ENCODE measurements around the gene ASB6.

The ASB6 gene, protein sequence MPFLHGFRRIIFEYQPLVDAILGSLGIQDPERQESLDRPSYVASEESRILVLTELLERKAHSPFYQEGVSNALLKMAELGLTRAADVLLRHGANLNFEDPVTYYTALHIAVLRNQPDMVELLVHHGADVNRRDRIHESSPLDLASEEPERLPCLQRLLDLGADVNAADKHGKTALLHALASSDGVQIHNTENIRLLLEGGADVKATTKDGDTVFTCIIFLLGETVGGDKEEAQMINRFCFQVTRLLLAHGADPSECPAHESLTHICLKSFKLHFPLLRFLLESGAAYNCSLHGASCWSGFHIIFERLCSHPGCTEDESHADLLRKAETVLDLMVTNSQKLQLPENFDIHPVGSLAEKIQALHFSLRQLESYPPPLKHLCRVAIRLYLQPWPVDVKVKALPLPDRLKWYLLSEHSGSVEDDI

DNA sequence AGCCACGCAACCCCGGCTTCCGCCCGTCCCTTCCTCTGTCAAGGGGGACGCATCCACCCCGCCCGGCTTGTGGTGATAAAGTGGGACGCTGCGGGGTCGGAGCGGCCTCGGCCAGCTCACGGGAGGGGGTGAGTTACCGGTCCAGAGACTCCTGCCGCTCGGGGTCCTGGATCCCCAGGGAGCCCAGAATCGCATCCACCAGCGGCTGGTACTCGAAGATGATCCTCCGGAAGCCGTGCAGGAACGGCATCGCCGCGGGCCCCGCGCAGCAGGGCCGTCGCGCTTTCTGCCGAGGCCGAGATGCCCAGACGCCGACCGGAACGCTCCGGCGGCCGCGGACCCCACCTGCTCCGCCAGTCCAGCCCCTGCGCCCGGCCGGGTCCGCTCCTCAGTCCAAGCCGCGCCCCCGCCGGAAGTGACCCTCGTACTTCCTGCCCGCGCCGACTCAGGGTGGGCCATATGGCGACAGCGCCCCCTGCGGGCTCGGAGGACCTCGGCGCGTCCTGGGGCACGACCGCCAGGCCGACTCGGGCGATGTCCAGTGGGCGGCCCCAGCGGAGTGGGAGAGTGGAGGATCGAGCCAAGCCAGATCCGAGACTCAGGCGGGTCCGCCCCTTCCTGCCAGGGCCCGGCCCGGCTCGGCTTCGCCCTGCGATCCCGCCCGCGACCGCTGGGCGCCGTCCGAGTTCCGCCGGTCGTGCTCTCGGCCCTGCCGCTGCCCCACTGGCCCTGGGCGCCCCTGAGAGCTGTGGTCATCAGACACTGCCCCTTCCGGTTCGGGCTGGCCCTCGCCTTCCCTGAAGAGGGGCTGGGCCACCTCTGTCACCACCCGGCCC is at the start of gene ASB6:
TSS of gene ASB6 (minus strand) at position 402 of the 836 bp plus-strand sequence. CDS start at position 250, 152 bp downstream.
- Mint-ChIP-seq H3K4me1 (peaks cover 33% of the 10 kb centered on the region), H3K9me3 (no peaks in the 10 kb centered on the region), H3K27ac (peak within 1 kb of the TSS; percentile 83), H3K36me3 (peaks cover 27% of the 10 kb centered on the region), H3K4me3 (peak within 1 kb of the TSS; percentile 83)
- DNase-seq (ENCODE audit: low spot score in 2 of 2) (peak; percentile 100), ATAC-seq (peak; percentile 97)

DNA sequence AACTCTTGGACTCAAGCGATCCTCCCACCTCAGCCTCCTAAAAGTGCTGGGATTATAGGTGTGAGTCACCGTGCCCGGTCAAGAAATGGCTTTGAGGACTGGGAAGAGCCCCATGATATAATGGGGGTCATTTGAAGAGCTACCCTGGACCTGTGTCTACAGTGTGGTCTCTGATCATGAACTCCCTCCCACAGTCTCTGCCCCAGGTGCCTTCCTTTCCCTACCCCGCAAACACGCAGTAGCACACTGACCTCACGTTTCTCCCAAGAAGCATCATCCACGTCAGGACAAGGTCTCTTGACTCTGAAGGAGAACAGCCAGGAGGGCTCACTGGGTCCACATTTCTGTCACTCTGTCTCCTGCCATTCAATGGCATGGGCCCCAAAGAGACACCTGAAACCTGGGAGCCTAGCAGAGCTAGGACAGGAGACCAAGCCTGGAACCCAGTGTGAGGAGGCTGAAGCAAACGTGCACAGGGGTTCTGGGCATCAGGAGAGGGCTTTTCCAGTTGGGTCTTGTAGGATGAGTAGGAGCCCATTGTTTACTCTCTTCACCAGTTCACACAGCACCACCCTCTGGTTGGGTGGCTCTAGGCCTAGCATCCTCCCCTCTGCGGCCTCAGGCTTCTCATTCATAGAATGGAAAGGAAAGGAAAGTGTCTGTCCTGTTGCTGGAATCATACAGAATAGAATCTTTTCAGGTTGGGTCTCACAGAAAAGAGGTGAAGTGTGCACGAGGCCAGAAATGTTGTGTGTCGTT is 46.5 kb upstream of the ASB6 start:
- H3K9me3 Mint-ChIP-seq: no peaks in the 10 kb centered on the region
- no peaks in the 10 kb centered on the region for H3K4me1 Mint-ChIP-seq
- H3K4me3 Mint-ChIP-seq: no peak overlapping the region
- ATAC-seq: no peak
- H3K36me3 Mint-ChIP-seq: no peaks in the 10 kb centered on the region
- no peak for DNase-seq (ENCODE audit: low spot score in 2 of 2)
- H3K27ac Mint-ChIP-seq: no peak overlapping the region

GRCh38 chr9:129687391-129687790 is 45.4 kb upstream of the ASB6 start:
- H3K27ac Mint-ChIP-seq: no peak overlapping the region
- ATAC-seq (no peak), DNase-seq (ENCODE audit: low spot score in 2 of 2) (no peak)
- H3K4me3 Mint-ChIP-seq: no peak overlapping the region
- no peaks in the 10 kb centered on the region for H3K4me1 Mint-ChIP-seq
- no peaks in the 10 kb centered on the region for H3K9me3 Mint-ChIP-seq
- no peaks in the 10 kb centered on the region for H3K36me3 Mint-ChIP-seq

DNA sequence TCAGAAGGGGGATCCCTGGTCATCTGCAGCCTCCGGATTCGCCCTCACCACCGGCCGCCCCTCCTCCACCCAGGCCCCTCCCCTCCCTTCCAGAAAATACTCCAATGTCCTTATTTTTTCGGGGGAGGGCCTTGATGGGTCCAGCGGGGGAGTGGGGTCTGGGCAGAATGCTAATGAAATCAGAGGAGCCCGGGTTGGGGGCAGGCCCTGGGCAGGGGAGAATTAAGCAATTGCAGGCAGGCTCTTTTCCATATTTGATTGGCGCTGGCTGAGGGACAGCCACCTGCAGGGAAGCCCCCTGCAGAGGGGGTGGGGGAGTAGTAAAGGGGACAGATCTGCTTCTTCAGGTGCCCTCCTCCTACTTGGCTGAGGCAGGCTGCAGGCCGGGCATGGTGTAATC is 44.8 kb upstream of the ASB6 start:
- no peak overlapping the region for H3K27ac Mint-ChIP-seq

GRCh38 chr9:129685933-129686259 is 43.9 kb upstream of the ASB6 start:
- H3K9me3 Mint-ChIP-seq: no peaks in the 10 kb centered on the region
- H3K36me3 Mint-ChIP-seq: no peaks in the 10 kb centered on the region
- H3K4me3 Mint-ChIP-seq: no peak overlapping the region
- DNase-seq (ENCODE audit: low spot score in 2 of 2) (no peak), ATAC-seq (no peak)
- no peaks in the 10 kb centered on the region for H3K4me1 Mint-ChIP-seq
- no peak overlapping the region for H3K27ac Mint-ChIP-seq

More for the DNA sequence above, 44.8 kb upstream of the ASB6 start:
- DNase-seq (ENCODE audit: low spot score in 2 of 2) (no peak), ATAC-seq (no peak)
- Mint-ChIP-seq H3K4me3 (no peak overlapping the region), H3K4me1 (no peaks in the 10 kb centered on the region), H3K36me3 (no peaks in the 10 kb centered on the region), H3K9me3 (no peaks in the 10 kb centered on the region)

GRCh38 chr9:129685220-129685932 is 43.4 kb upstream of the ASB6 start:
- DNase-seq (ENCODE audit: low spot score in 2 of 2) (no peak), ATAC-seq (no peak)
- no peaks in the 10 kb centered on the region for H3K4me1 Mint-ChIP-seq
- H3K4me3 Mint-ChIP-seq: no peak overlapping the region
- no peak overlapping the region for H3K27ac Mint-ChIP-seq
- H3K36me3 Mint-ChIP-seq: no peaks in the 10 kb centered on the region
- H3K9me3 Mint-ChIP-seq: no peaks in the 10 kb centered on the region

GRCh38 chr9:129682381-129682780 is 40.4 kb upstream of the ASB6 start:
- Mint-ChIP-seq H3K36me3 (no peaks in the 10 kb centered on the region), H3K27ac (no peak overlapping the region), H3K4me3 (no peak overlapping the region), H3K9me3 (no peaks in the 10 kb centered on the region), H3K4me1 (no peaks in the 10 kb centered on the region)
- DNase-seq (ENCODE audit: low spot score in 2 of 2): no peak
- ATAC-seq: no peak

DNA sequence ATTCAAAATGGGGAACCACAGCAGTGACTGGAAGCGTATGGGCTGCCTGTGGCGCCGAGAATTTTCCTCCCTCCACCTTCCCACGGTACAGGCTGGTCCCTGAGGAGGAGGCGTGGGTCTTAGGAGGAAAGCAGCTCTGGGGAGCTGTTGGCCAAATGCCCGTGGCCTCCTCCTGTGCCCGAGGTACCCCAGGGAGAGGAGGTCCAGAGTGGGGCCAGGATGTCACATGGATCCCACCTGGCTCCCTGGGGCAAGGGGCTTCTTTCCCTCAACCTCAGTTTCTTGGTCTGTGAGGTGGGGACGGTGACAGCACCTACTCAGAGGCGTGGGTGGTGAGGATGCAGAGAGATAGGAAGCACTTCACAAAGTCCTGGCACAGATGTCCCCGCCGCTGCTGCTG is 40.0 kb upstream of the ASB6 start:
- Mint-ChIP-seq H3K27ac (no peak overlapping the region), H3K36me3 (no peaks in the 10 kb centered on the region), H3K4me3 (no peak overlapping the region), H3K4me1 (no peaks in the 10 kb centered on the region), H3K9me3 (no peaks in the 10 kb centered on the region)
- DNase-seq (ENCODE audit: low spot score in 2 of 2): no peak
- no peak for ATAC-seq

- no peak overlapping the region for H3K4me3 Mint-ChIP-seq
- no peaks in the 10 kb centered on the region for H3K9me3 Mint-ChIP-seq
- ATAC-seq: no peak
- DNase-seq (ENCODE audit: low spot score in 2 of 2): no peak
- H3K4me1 Mint-ChIP-seq: no peaks in the 10 kb centered on the region
- H3K36me3 Mint-ChIP-seq: no peaks in the 10 kb centered on the region
- no peak overlapping the region for H3K27ac Mint-ChIP-seq
Measured at GRCh38 chr9:129679537-129679936, 37.6 kb upstream of the ASB6 start.

GRCh38 chr9:129678844-129679243 is 36.9 kb upstream of the ASB6 start:
- H3K36me3 Mint-ChIP-seq: no peaks in the 10 kb centered on the region
- no peak for ATAC-seq
- H3K9me3 Mint-ChIP-seq: no peaks in the 10 kb centered on the region
- no peak overlapping the region for H3K4me3 Mint-ChIP-seq
- DNase-seq (ENCODE audit: low spot score in 2 of 2): no peak
- no peaks in the 10 kb centered on the region for H3K4me1 Mint-ChIP-seq
- no peak overlapping the region for H3K27ac Mint-ChIP-seq

DNA sequence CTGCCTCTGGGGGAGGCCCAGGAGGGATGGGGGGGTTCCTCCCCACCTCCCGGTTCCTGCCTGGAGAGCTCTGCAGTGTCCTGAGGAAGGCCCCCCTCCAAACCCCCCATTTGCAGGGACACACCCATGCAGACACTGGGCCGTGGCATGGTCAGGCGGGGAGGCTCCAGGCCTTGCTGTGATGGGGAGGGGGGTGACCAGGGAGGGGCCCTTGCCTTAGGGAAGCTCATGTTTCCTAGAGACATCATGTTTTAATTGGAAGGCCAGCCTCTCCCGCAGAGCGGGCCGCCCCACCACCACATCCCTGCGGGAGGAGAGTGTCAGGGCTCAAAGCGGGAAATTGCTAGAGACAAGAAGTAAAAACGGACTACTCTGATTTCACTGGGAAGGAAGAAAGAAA is 35.5 kb upstream of the ASB6 start:
- Mint-ChIP-seq H3K36me3 (no peaks in the 10 kb centered on the region), H3K4me1 (no peaks in the 10 kb centered on the region), H3K9me3 (no peaks in the 10 kb centered on the region), H3K4me3 (no peak overlapping the region), H3K27ac (no peak overlapping the region)
- DNase-seq (ENCODE audit: low spot score in 2 of 2) (no peak), ATAC-seq (no peak)

DNA sequence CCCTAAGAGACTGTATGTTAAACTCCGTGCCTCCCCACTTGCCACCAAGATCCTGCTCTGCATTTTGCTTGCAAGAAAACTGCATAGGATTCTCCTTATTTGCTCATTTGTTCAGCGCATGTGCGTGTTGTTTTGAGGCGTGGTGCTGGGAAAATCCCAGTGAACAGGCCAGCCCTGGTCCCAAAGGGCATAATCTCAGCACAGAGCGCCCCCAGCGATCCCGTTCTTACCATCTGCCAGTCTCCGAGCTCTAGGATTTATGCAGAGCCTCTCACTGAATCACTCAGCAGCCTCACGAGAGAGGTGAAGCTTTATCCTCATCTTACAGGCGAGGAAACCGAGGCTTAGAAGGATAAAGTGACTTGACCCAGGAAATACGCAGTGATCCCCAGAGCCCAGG is 35.0 kb upstream of the ASB6 start:
- Mint-ChIP-seq H3K4me1 (peaks cover under 1% of the 10 kb centered on the region), H3K36me3 (no peaks in the 10 kb centered on the region), H3K9me3 (no peaks in the 10 kb centered on the region), H3K4me3 (no peak overlapping the region), H3K27ac (no peak overlapping the region)
- ATAC-seq (no peak), DNase-seq (ENCODE audit: low spot score in 2 of 2) (no peak)

DNA sequence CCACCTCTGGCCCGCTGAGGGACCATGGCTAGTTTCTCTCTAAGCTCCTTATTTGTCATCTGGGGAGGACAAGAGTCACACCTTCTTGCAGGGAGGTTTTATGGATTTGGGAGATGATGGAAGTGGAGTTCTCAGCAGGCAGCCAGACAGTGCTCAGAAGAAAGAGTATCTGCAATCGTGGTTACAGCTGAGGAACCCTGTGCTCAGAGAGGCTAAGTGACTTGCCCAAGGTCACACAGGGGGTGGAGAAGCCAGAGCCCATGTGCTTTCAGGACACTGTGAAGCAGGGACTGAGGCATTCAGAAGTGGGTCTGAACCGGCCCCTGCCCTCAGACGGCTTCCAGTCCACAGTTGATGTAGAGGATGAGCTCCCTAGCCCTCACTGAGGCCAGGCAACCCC is 34.3 kb upstream of the ASB6 start:
- Mint-ChIP-seq H3K36me3 (no peaks in the 10 kb centered on the region), H3K4me3 (no peak overlapping the region), H3K27ac (no peak overlapping the region), H3K4me1 (peaks cover 7% of the 10 kb centered on the region), H3K9me3 (no peaks in the 10 kb centered on the region)
- DNase-seq (ENCODE audit: low spot score in 2 of 2) (no peak), ATAC-seq (no peak)

DNA sequence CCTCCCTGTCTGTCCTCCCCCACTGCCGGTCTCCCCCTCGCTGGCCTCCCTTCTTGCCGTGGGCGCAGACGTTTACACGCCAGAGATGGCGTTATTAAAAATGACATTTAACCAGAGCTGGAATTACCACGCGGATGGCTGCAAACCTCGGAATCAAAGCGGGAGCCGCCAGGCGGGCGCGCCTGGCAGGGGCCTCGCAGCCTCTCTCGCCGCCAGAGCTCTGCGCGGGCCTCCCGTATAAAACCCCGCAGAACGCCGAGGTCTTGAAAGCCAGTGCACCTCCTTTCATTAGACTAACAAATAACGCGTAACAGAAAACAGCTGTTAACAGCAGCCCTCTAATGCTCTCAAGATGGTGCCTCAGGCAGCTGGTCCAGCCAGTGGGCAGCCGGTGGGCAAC is 33.7 kb upstream of the ASB6 start:
- no peaks in the 10 kb centered on the region for H3K9me3 Mint-ChIP-seq
- no peaks in the 10 kb centered on the region for H3K36me3 Mint-ChIP-seq
- H3K4me1 Mint-ChIP-seq: peaks cover 7% of the 10 kb centered on the region
- no peak overlapping the region for H3K27ac Mint-ChIP-seq
- H3K4me3 Mint-ChIP-seq: no peak overlapping the region
- DNase-seq (ENCODE audit: low spot score in 2 of 2): no peak
- no peak for ATAC-seq

- no peaks in the 10 kb centered on the region for H3K36me3 Mint-ChIP-seq
- no peak overlapping the region for H3K27ac Mint-ChIP-seq
- H3K9me3 Mint-ChIP-seq: no peaks in the 10 kb centered on the region
Measured at GRCh38 chr9:129674229-129674628, 32.3 kb upstream of the ASB6 start.

More at GRCh38 chr9:129674229-129674628, 32.3 kb upstream of the ASB6 start:
- no peak for DNase-seq (ENCODE audit: low spot score in 2 of 2)
- Mint-ChIP-seq H3K4me1 (peaks cover 7% of the 10 kb centered on the region), H3K4me3 (no peak overlapping the region)
- no peak for ATAC-seq

Data from stimulated activated effector memory CD8-positive, alpha-beta T cell treated with anti-CD3 and anti-CD28 coated beads, Interleukin-12 subunit alpha, Interleukin-12 subunit beta, amount 100 ng/mL, for 72 hours (primary cell).